B cell (primary cell): ENCODE data around the gene OR6N2.

Source experiments
- CTCF ChIP-seq: fragments of 200-600 bp; IDR thresholded peaks from one replicate; pipeline ENCODE4 v1.8.0; 2022; ENCODE audit warnings: antibody characterized with exemption, mild to moderate bottlenecking
- EZH2 ChIP-seq: IDR thresholded peaks from 2 replicates; pipeline ENCODE4 v1.6.1; 2012; ENCODE audit warnings: borderline replicate concordance, low read depth, mild to moderate bottlenecking, moderate library complexity, low read length; ENCODE audit not compliant: insufficient read depth, poor library complexity, severe bottlenecking

- no peak for TF ChIP-seq EZH2
- TF ChIP-seq CTCF: no peak
Measured at GRCh38 chr1:158754420-158754819, 26.6 kb downstream of the OR6N2 start, which contains the start of gene OR6K6.
